ENCODE results near the gene CEP250.

DNA sequence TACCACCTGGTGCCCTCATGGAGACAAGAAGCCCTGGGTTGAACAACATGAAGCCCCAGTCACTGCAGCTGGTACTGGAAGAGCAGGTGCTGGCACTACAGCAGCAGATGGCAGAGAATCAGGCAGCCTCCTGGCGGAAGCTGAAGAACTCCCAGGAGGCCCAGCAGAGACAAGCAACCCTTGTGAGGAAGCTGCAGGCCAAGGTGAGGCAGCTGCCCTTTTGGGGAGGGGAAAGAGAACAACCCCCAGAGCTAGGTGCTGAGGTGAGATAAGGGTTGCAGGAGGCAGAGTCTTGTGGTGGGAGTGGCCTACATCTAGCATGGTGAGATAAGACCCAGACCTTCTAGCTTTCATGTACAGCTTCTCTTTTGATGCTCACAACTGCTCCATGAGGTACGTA, 7.0 kb downstream of the CEP250 start:
- no peak for TF ChIP-seq POLR2AphosphoS5 (IDR thresholded peaks at IDR 0.05; ENCODE audit: low read depth)
- TF ChIP-seq, protein P1, sequence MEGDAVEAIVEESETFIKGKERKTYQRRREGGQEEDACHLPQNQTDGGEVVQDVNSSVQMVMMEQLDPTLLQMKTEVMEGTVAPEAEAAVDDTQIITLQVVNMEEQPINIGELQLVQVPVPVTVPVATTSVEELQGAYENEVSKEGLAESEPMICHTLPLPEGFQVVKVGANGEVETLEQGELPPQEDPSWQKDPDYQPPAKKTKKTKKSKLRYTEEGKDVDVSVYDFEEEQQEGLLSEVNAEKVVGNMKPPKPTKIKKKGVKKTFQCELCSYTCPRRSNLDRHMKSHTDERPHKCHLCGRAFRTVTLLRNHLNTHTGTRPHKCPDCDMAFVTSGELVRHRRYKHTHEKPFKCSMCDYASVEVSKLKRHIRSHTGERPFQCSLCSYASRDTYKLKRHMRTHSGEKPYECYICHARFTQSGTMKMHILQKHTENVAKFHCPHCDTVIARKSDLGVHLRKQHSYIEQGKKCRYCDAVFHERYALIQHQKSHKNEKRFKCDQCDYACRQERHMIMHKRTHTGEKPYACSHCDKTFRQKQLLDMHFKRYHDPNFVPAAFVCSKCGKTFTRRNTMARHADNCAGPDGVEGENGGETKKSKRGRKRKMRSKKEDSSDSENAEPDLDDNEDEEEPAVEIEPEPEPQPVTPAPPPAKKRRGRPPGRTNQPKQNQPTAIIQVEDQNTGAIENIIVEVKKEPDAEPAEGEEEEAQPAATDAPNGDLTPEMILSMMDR (IDR thresholded peaks at IDR 0.05; ENCODE audit: insufficient read depth, low read length) = no peak

Measured in HL-60 (cell line).